HepG2 (cell line): ENCODE measurements around the gene CDK12. TPM values are rescaled to one million over a fixed set of nuclear protein-coding genes. Genes with fewer than 3 reads are reported as not detected.

ENCODE experiments used
- FOSL1 ChIP-seq: sonication (generic); formaldehyde crosslinking; IDR thresholded peaks from 2 replicates; pipeline ENCODE4 v1.9.0; 2021; ENCODE audit warnings: missing genetic modification reagents, borderline replicate concordance
- HMGXB4 ChIP-seq, 2 experiments: sonication (generic) in 1 of 2; formaldehyde crosslinking in 1 of 2; IDR thresholded peaks; 2 replicates each; pipeline versions ENCODE4 v1.4.0 to v1.6.1; 2018 to 2020; ENCODE audit warnings: missing genetic modification reagents in 2 of 2, borderline replicate concordance in 1 of 2, low read depth in 1 of 2, mild to moderate bottlenecking in 1 of 2, missing biosample characterization in 1 of 2
- HNF4G ChIP-seq, 2 experiments: sonication (generic) in 1 of 2; formaldehyde crosslinking in 1 of 2; IDR thresholded peaks; 2 replicates each; pipeline versions ENCODE4 v1.4.0 to v1.6.1; 2011 to 2020; ENCODE audit warnings: borderline replicate concordance in 2 of 2, low read depth in 2 of 2, mild to moderate bottlenecking in 2 of 2, low read length in 1 of 2, missing genetic modification reagents in 1 of 2, moderate library complexity in 1 of 2
- NAIF1 ChIP-seq: sonication (generic); formaldehyde crosslinking; IDR thresholded peaks from 2 replicates; pipeline ENCODE4 v1.5.0; 2020; ENCODE audit warnings: mild to moderate bottlenecking, missing genetic modification reagents, borderline replicate concordance
- NFYB ChIP-seq: sonication (generic); formaldehyde crosslinking; IDR thresholded peaks from 2 replicates; pipeline ENCODE4 v1.4.0; 2020; ENCODE audit warnings: missing genetic modification reagents
- PBX3 ChIP-seq: sonication (generic); formaldehyde crosslinking; IDR thresholded peaks from 2 replicates; pipeline ENCODE4 v1.8.1; 2023; ENCODE audit warnings: missing genetic modification reagents, inconsistent platforms, borderline replicate concordance
- PITX1 ChIP-seq: sonication (generic); formaldehyde crosslinking; IDR thresholded peaks from 2 replicates; pipeline ENCODE4 v1.5.1; 2020; ENCODE audit warnings: mild to moderate bottlenecking, missing genetic modification reagents
- PRDM10 ChIP-seq: sonication (generic); formaldehyde crosslinking; IDR thresholded peaks from 2 replicates; pipeline ENCODE4 v1.4.0; 2020; ENCODE audit warnings: low read depth, missing genetic modification reagents
- RBAK ChIP-seq: sonication (generic); formaldehyde crosslinking; IDR thresholded peaks from 2 replicates; pipeline ENCODE4 v1.5.1; 2020; ENCODE audit warnings: mild to moderate bottlenecking, missing genetic modification reagents
- RNF2 ChIP-seq: fragments of 450-650 bp; conservative IDR thresholded peaks from 2 replicates; pipeline ENCODE4 v1.6.1; 2016; ENCODE audit warnings: low read depth
- SIX4 ChIP-seq: sonication (generic); formaldehyde crosslinking; IDR thresholded peaks from 2 replicates; pipeline ENCODE4 v1.4.0; 2020; ENCODE audit warnings: missing genetic modification reagents
- SSRP1 ChIP-seq: IDR thresholded peaks from 2 replicates; pipeline ENCODE4 v1.6.1; 2016; ENCODE audit warnings: control low read depth
- YEATS2 ChIP-seq: sonication (generic); formaldehyde crosslinking; IDR thresholded peaks from 2 replicates; pipeline ENCODE4 v1.4.0; 2020; ENCODE audit warnings: missing genetic modification reagents, borderline replicate concordance
- ZBTB1 ChIP-seq: sonication (generic); formaldehyde crosslinking; IDR thresholded peaks from 2 replicates; pipeline ENCODE4 v1.4.0; 2020; ENCODE audit warnings: missing genetic modification reagents, borderline replicate concordance
- ZNF12 ChIP-seq: sonication (generic); formaldehyde crosslinking; IDR thresholded peaks from 2 replicates; pipeline ENCODE4 v1.5.0; 2020; ENCODE audit warnings: missing genetic modification reagents
- ZNF552 ChIP-seq: sonication (generic); formaldehyde crosslinking; IDR thresholded peaks from 2 replicates; pipeline ENCODE4 v1.9.0; 2022; ENCODE audit warnings: missing genetic modification reagents, mild to moderate bottlenecking, borderline replicate concordance
- ZNF556 ChIP-seq: sonication (generic); formaldehyde crosslinking; IDR thresholded peaks from 2 replicates; pipeline ENCODE4 v1.4.0; 2020; ENCODE audit warnings: mild to moderate bottlenecking, missing genetic modification reagents, borderline replicate concordance
- ZNF580 ChIP-seq: IDR thresholded peaks from 2 replicates; pipeline ENCODE4 v1.6.1; 2016; ENCODE audit warnings: low read depth, borderline replicate concordance
- ZNF615 ChIP-seq: sonication (generic); formaldehyde crosslinking; IDR thresholded peaks from 2 replicates; pipeline ENCODE4 v1.5.0; 2020; ENCODE audit warnings: mild to moderate bottlenecking, missing genetic modification reagents, borderline replicate concordance
- ZNF709 ChIP-seq: sonication (generic); formaldehyde crosslinking; IDR thresholded peaks from 2 replicates; pipeline ENCODE4 v1.5.0; 2020; ENCODE audit warnings: mild to moderate bottlenecking, missing genetic modification reagents
- ZSCAN21 ChIP-seq: sonication (generic); formaldehyde crosslinking; IDR thresholded peaks from 2 replicates; pipeline ENCODE4 v1.8.0; 2022; ENCODE audit warnings: mild to moderate bottlenecking, missing genetic modification reagents, moderate library complexity, borderline replicate concordance
- polyA plus RNA-seq, 8 experiments: library from polyadenylated mRNA; depleted of rRNA in 3 of 8; stranded (reverse) in 7 of 8; unstranded in 1 of 8; fragments of >200 nt; fragmentation: Illumina TruSeq in 4 of 8; extraction: Trizol in 4 of 8; gene quantifications; 2 replicates each; pipeline versions ENCODE4 v1.2.1 to v1.2.3, GENCODE V29; 2011 to 2016; ENCODE audit warnings: low read depth in 4 of 8, missing spikeins in 1 of 8, mixed read lengths in 1 of 8; ENCODE audit not compliant: insufficient read depth in 1 of 8
- total RNA-seq, 5 experiments: library from RNA; depleted of rRNA; stranded (reverse); fragments of >200 nt; fragmentation: Illumina TruSeq; extraction: Trizol; gene quantifications; 2 replicates each; pipeline ENCODE4 v1.2.3, GENCODE V29; 2016; ENCODE audit warnings: low read depth in 1 of 5

CDK12 gene
- total and polyA plus RNA-seq, 2 of the 13 experiments (the other 11 are each of a cell fraction or from before 2014, with no cell fraction given) = 24.0 to 88.6 TPM

- TF ChIP-seq PRDM10 (CRISPR knock-in tag) = 0 out of 2 replicates have a peak, but pooled peaks have one; percentile 25
- no peak for TF ChIP-seq ZNF12 (CRISPR knock-in tag)
- 0 out of 2 replicates have a peak, but pooled peaks have one; percentile 32 for TF ChIP-seq YEATS2 (CRISPR knock-in tag)
- no peak for TF ChIP-seq SSRP1 (CRISPR knock-in tag)
- TF ChIP-seq ZNF709 (CRISPR knock-in tag) = 0 out of 2 replicates have a peak, but pooled peaks have one; percentile 32
- TF ChIP-seq PBX3 (CRISPR knock-in tag) = no peak
- TF ChIP-seq ZNF580 = peak; percentile 52; the same call in 1 of the 2 replicates
- TF ChIP-seq HMGXB4 (CRISPR knock-in tag; IDR thresholded peaks at IDR 0.05; ENCODE audit: borderline replicate concordance in 1 of 2, low read depth in 1 of 2) = peak; percentile 31 to 37; a peak in 2 of 4 replicates
- TF ChIP-seq RNF2 = no peak
- no peak for TF ChIP-seq FOSL1 (CRISPR knock-in tag)
- no peak for TF ChIP-seq NAIF1 (CRISPR knock-in tag)
- no peak for TF ChIP-seq ZNF615 (CRISPR knock-in tag)
- TF ChIP-seq ZNF556 (CRISPR knock-in tag) = no peak
- TF ChIP-seq ZSCAN21 (CRISPR knock-in tag) = 0 out of 2 replicates have a peak, but pooled peaks have one; percentile 40
- 0 out of 2 replicates have a peak, but pooled peaks have one; percentile 18 for TF ChIP-seq NFYB (CRISPR knock-in tag)
- TF ChIP-seq ZBTB1 (CRISPR knock-in tag) = no peak
- no peak for TF ChIP-seq RBAK (CRISPR knock-in tag)
- no peak for TF ChIP-seq HNF4G (IDR thresholded peaks at IDR 0.05; ENCODE audit: borderline replicate concordance, low read depth, low read length)
- TF ChIP-seq HNF4G (CRISPR knock-in tag; IDR thresholded peaks at IDR 0.05; ENCODE audit: borderline replicate concordance, low read depth) = no peak
- no peak for TF ChIP-seq ZNF552 (CRISPR knock-in tag)
- no peak for TF ChIP-seq PITX1 (CRISPR knock-in tag)
- TF ChIP-seq SIX4 (CRISPR knock-in tag) = no peak
These were observed 86.6 kb downstream of the CDK12 start (continued) for GRCh38 chr17:39547713-39548478.
